ENCODE data around the gene COX14.
A peak's percentile ranks its signal among the peaks of the same experiment; 100 is the strongest.
"Not testable (repeated sequence)": the region's sequence is repeated elsewhere in the genome, so short reads cannot be mapped to it uniquely, and the experiment has no call there.

The COX14 gene

DNA sequence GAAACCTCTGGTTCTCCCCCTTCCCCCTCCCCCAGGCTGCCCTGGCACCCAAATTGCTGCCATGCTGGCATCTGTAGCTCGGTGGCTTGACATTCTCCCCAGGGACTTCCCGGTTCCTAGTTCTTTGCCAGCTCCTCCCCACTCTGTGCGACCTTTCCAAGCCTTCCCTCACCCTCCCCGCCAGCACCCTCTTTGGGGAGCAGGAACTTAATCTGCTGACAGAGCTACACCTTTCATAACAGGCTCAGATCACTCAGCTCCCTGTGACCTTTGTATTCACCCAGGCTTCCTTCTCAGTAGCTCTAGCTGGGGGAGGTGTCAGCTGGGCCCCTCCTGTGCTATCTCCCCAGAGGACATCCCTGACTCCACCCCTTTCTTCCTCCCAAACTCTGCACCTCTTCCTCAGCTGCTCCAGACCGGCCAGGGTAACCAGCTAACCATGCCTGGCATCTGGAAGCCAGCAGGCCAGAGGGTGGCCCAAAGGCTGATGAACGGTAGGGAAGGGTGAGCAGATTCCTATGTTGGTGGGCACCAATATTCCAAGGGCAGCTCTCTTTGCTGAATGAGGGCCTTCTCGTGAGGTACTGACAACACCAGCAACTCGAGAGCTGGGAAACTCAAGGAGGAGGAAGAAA, 1.8 kb upstream of the COX14 start:
- DNase-seq = peak in 8 of 14 donors; percentile 19 to 75 (median 42)

- DNase-seq = peak in 10 of 14 donors; percentile 15 to 84 (median 43)
Observed at GRCh38 chr12:50110762-50111351, 1.2 kb upstream of the COX14 start.

DNA sequence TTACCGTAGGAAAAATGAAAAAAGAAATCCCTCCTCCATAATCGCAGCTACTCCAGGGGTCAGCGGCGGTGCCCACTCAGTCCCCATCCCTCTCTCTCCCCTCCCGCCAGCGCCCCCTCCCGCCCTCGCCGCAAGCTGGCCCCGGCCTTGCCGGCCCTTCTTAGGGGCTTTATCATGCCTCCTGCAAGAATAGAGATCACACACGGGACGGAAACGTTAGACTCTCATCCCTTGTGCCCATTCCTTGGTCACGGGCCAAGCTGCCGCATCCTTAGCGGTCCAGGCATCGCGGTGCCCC, 692 bp upstream of the COX14 start:
- no peak for DNase-seq

GRCh38 chr12:50112456-50113218, 601 bp downstream of the COX14 start:
- peak in 2 of 14 donors; percentile 68 to 73 for DNase-seq

DNA sequence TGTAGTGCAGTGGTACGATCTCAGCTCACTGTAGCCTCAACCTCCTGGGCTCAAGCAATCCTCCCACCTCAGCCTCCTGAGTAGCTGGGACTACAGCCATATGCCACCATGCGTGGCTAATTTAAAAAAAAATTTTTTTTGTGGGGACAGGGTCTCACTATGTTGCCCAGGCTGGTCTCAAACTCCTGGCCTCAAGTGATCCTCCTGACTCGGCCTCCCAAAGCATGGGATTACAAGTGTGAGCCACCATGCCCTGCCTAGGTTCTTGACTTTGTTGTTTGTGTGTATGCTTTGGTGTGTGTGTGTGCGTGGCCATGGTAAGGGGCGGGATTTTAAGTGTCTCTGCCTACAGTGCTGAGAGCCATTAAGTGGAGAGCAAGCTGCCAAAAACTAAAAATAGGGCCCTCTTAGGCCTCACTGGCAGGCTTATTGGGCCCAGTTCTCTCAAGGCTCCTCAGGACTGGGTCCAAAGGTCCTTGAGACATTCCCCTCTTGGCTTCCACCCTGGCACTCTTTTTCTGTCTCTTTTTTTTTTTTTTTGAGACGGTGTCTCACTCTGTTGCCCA, 5.1 kb downstream of the COX14 start:
- DNase-seq = no peak

DNA sequence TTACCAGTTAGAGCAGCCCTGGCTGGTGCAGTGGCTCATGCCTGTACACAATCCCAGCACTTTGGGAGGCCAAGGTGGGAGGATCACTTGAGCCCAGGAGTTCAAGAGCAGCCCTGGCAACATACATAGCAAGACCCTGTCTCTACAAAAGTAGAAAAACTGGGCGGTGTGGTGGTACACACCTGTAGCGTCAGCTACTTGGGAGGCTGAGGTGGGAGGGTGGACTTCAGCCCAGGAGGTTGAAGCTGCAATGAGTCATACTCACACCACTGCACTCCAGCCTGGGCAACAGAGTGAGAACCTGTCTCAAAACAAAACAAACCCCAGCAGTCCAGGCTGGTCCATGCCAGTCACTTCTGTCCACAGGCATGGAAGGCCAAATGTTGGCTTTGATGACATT, 7.4 kb downstream of the COX14 start:
- DNase-seq = no peak

- no peak for DNase-seq
Observed at GRCh38 chr12:50120521-50120920, 8.5 kb downstream of the COX14 start.

GRCh38 chr12:50120953-50121352, 8.9 kb downstream of the COX14 start:
- DNase-seq = no peak

- no peak for DNase-seq
Observed at GRCh38 chr12:50121641-50122040, 9.6 kb downstream of the COX14 start.

- DNase-seq = no peak
Observed at GRCh38 chr12:50123203-50123602, 11.2 kb downstream of the COX14 start.

DNA sequence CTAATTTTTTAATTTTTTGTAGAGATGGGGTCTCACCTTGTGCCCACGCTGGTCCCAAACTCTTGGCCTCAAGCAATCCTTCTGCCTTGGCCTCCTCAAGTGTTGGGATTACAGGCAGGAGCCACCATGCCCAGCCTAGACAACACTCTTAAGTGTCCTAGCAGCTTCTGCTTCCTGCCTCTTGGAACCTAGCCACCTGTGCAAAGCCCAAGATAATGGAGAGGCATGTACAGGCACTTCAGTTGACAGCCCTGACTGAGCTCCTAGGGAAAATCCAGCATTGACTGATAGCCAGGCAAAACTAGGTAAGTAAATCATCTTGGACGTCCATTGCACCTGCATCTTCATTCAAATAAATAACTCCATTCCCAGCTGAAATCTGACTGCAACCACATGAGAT, 15.5 kb downstream of the COX14 start:
- DNase-seq = no peak

DNA sequence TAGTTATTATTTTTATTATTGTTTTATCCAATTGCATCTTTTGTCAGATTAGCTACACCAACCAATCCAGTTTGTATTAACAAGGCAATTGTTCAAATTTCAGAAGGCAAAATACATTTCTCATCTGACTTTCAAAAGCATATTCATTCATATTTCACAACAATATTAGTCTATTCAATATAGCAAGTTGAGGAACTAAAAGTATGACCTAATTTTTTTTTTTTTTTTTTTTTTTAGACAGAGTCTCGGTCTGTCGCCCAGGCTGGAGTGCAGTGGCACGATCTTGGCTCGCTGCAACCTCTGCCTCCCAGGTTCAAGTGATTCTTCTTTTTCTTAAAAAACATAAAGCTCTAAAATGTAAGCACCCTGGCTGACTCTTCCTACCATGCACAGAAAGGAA, 17.3 kb downstream of the COX14 start:
- DNase-seq = no peak

DNA sequence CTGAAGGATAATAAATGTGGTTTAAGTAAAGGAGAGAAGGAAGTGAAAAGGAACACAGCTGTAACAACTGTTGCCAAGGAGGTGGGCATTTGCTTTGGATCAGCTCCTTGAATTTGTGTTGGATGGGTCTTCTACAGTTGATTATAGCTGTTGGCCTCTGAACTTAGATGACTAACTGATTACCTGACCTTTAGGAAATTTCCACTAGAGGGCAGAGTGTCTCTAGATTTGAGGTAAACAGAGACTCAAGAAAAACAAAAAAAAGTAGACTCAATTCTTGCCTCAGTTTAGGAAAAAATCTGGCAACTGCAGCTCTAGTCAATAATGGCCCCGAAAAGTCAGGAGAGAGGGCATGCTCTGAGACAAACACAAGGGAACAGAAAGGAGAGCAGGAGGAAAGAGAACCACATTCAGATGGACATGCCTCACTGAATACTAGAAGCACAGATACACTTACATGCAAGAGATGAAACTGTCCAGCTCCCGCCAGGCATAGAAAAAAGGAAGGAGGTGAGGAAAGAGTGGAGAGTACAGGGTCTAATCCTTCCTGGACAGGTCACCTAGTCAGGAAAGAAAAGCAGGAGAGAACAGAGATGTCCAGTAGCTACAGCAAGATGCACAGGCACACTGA, 20.6 kb downstream of the COX14 start:
- DNase-seq = peak in 1 of 14 donors; percentile 5

DNA sequence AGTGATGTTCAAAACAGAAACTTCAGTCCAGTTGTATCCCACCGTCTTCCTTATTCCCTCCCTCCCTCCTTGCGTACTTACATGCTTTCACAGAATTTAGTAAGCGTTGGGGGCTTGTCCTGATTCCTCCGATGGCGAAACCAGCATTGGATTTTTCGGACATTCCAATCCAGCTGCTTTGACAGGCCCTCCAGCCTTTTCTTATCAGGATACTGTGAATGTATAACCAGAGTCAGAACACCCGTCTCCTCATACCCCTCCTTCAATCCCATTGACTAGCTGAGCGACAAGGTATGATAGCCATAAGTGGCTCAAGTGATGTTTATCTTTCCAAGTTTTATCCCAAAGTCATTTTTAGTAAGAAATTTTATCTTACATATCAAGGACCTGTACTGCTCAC, 31.0 kb downstream of the COX14 start:
- no peak for DNase-seq

DNA sequence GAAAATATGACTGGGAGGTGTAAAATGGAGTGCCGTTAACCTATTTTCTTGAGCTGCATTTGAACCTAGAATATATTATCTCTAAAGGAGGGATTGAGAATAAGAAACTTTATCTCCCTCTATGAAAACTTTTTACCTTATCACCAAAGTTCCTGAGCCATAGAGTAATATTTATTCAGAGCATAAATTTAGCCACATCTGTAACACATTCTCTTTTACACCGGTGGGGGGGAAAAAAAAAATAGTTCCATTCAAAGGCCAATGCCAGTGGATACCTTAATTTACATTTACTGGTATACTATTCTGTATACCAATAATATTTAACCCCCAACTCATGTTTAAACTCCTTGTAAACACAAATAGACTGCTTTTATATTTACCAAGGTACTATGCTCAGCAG, 33.4 kb downstream of the COX14 start:
- DNase-seq = no peak

DNA sequence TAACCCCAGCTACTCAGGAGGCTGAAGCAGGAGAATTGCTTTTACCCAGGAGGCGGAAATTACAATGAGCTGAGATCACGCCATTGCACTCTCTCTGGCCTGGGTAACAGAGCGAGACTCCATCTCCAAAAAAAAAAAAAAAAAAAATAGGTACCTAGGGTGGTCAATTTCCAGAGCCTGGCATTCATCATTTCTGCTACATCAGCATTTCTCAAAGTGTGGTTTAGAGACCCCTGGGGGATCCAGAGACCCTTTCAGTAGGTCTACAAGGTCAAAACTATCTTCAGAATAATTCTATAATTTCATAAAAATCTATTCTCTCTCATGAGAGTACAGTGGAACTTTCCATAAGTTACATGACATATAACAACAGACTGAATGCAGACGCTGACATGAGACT, 35.2 kb downstream of the COX14 start:
- DNase-seq = no peak

DNA sequence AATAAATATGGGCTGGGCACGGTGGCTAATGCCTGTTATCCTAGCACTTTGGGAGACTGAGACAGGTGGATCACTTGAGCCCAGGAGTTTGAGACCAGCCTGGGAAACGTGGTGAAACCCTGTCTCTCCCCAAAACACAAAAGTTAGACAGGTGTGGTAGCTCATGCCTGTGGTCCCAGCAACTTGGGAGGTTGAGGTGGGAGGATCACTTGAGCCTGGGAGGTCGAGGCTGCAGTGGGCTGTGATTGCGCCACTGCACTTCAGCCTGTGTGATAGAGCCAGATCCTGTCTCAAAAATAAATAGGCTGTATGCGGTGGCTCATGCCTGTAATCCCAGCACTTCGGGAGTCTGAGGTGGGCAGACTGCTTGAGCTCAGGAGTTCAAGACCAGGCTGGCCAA, 36.0 kb downstream of the COX14 start:
- not testable (repeated sequence) for DNase-seq

- DNase-seq = no peak
Observed at GRCh38 chr12:50149311-50149710, 37.3 kb downstream of the COX14 start.

- DNase-seq = no peak
Observed at GRCh38 chr12:50151047-50151687, 39.1 kb downstream of the COX14 start.

DNA sequence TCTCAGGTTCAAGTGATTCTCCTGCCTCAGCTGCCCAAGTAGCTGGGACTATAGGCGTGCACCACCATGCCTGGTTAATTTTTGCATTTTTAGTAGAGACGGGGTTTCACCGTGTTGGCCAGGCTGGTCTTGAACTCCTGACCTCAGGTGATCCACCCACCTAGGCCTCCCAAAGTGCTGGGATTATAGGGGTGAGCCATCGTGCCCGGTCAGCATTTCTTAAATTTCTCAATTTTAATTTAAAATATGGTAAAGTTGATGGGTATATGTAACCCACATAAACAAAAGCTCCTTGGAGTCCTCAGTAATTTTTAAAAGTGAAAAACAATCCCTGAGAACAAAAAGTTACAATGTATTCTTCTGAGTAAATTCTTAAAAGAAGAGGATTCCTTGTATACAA, 42.9 kb downstream of the COX14 start:
- DNase-seq = not testable (repeated sequence)

GRCh38 chr12:50156641-50157040, 44.6 kb downstream of the COX14 start:
- DNase-seq = no peak

GRCh38 chr12:50157259-50157658, 45.2 kb downstream of the COX14 start:
- DNase-seq = no peak

DNA sequence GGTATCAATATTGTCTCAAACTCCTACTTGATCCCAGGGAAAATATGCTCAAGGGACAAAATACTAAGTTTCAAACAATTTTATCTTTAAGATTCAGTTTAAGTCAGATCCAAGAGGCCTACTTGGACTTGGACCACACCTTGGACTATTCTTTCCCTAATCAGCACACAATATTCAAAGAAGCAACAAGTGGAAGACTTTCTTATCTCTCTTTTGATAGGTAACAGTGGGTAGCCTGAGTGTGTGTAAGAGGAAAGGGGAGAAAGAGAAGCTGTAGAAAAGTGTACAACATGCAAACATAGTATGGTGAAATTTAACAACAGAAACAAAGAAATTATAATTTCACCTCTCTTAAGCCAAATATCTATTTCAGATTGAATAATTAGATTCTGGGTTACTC, 48.6 kb downstream of the COX14 start:
- no peak for DNase-seq

Data from C1 segment of cervical spinal cord (tissue), 14 donors.